ENCODE measurements around the gene ZDBF2.
"Not testable (repeated sequence)": the region's sequence is repeated elsewhere in the genome, so short reads cannot be mapped to it uniquely, and the experiment has no call there.

The ZDBF2 gene

DNA sequence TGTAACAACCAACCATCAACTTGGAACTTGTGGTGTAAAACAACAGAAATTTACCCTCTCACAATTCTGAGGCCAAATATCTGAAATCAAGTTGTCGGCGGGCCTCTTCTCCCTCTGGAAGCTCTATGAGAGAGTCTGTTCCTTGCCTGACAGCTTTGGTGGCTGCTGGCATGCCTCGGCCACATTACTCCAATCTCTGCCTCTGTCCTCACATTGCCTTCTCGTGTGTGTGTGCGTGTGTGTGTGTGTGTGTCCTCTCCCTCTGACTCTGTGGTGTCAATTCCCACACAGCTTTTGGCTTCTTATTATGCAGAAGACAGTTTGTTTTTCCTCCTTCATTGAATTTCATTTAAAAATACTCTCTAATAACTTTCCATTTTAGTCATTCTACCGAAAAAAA, 50.4 kb downstream of the ZDBF2 start:
- no peak for DNase-seq (ENCODE audit: low spot score)

DNA sequence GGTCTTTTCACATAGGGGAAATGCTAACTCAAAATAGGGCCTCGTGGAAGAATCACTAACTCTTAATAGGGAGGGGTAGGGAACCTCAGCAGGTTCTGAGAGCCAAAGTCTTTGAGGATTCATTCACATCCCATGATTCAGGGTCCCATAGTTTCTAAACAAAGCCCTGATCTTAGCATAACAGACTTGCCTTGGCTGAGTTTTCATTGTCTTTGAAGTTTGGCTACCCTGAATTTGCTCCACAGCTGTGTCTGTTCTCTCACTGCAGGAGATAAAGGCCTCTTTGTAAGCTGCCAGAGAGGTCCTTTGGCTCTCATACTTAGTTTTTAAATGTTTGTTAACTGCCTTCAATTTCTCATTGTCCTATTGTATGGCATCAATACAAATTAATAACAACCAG, 54.5 kb downstream of the ZDBF2 start:
- DNase-seq (ENCODE audit: low spot score), result peak; percentile 70

- no peak for DNase-seq (ENCODE audit: low spot score)
Measured at GRCh38 chr2:206336861-206337260, 62.4 kb downstream of the ZDBF2 start.

GRCh38 chr2:206337956-206338355, 63.5 kb downstream of the ZDBF2 start:
- no peak for DNase-seq (ENCODE audit: low spot score)

- DNase-seq (ENCODE audit: low spot score), result no peak
Measured at GRCh38 chr2:206341396-206341795, 66.9 kb downstream of the ZDBF2 start.

- DNase-seq (ENCODE audit: low spot score), result no peak
Measured at GRCh38 chr2:206343144-206343543, 68.7 kb downstream of the ZDBF2 start.

- DNase-seq (ENCODE audit: low spot score), result no peak
Measured at GRCh38 chr2:206343816-206344215, 69.4 kb downstream of the ZDBF2 start.

DNA sequence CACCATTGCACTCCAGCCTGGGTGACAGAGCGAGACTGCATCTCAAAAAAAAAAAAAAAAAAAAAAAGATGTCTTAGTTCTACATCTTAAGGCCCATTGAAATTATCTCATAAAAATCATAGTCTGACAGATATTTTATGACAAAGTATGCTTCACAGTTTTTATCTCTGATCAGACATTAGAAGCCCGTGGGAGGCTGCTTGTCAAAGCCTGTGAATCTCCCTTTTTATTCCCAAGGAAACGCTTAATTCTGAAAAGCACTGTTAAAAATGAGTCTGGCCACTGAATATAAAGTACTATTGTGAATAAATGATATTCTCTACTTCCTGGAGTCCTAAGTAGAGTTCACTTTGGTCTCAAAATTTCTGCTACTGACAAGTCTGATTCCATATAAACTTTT, 71.1 kb downstream of the ZDBF2 start:
- no peak for DNase-seq (ENCODE audit: low spot score)

DNA sequence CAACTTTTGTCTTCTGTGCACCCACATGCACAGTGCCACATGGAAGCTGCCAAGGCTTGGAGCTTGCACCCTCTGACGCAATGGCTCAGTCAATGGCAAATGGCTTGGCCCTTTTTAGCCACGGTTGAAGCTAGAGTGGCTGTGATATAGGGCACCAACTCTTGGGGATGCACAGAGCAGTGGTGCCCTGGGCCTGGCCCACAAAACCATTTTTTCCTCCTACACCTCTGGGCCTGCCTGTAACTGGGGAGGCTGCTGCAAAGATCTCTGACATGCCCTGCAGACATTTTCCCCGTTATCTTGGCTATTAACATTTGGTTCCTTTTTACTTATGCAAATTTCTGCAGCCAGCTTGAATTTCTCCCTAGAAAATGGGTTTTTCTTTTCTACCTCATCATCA, 74.9 kb downstream of the ZDBF2 start:
- DNase-seq (ENCODE audit: low spot score), result no peak

GRCh38 chr2:206352571-206352970, 78.1 kb downstream of the ZDBF2 start:
- DNase-seq (ENCODE audit: low spot score), result no peak

GRCh38 chr2:206353685-206354084, 79.2 kb downstream of the ZDBF2 start:
- no peak for DNase-seq (ENCODE audit: low spot score)

- DNase-seq (ENCODE audit: low spot score), result no peak
Measured at GRCh38 chr2:206354129-206354528, 79.7 kb downstream of the ZDBF2 start.

DNA sequence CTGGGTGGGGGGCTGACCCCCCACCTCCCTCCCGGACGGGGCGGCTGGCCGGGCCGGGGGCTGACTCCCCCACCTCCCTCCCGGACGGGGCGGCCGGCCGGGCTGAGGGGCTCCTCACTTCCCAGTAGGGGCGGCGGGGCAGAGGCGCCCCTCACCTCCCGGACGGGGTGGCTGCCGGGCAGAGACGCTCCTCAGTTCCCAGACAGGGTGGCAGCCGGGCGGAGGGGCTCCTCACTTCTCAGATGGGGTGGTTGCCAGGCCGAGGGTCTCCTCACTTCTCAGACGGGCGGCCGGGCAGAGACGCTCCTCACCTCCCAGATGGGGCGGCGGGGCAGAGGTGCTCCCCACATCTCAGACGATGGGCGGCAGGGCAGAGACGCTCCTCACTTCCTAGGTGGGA, 82.4 kb downstream of the ZDBF2 start:
- DNase-seq (ENCODE audit: low spot score), result not testable (repeated sequence)

GRCh38 chr2:206360840-206361239, 86.4 kb downstream of the ZDBF2 start:
- DNase-seq (ENCODE audit: low spot score), result not testable (repeated sequence)

- DNase-seq (ENCODE audit: low spot score), result no peak
Measured at GRCh38 chr2:206361407-206362045, 87.1 kb downstream of the ZDBF2 start.

All from pons (tissue), 1 donor.